H1 (cell line): ENCODE results near the gene CA14. TPM values are rescaled to one million over a fixed set of nuclear protein-coding genes. Genes with fewer than 3 reads are reported as not detected.

Source experiments
- CBX8 ChIP-seq: fragments of 300-800, 300-1000 bp; sonication (generic); IDR thresholded peaks from 2 replicates; pipeline ENCODE4 v1.7.1; 2016; ENCODE audit warnings: low read depth, low read length, borderline replicate concordance
- CHD7 ChIP-seq: fragments of 300-600 bp; sonication (generic); IDR thresholded peaks from 2 replicates; pipeline ENCODE4 v1.7.1; 2012; ENCODE audit warnings: low read length, moderate library complexity, mild to moderate bottlenecking, inconsistent platforms; ENCODE audit not compliant: insufficient replicate concordance
- CTBP2 ChIP-seq: IDR thresholded peaks from 2 replicates; pipeline ENCODE4 v1.7.0; 2011; ENCODE audit warnings: borderline replicate concordance, mild to moderate bottlenecking, moderate library complexity, mixed read lengths, low read length; ENCODE audit not compliant: insufficient read depth, insufficient read length
- EGR1 ChIP-seq: IDR thresholded peaks from 2 replicates; pipeline ENCODE4 v1.6.1; 2011; ENCODE audit warnings: low read depth, low read length, borderline replicate concordance
- GABPA ChIP-seq: IDR thresholded peaks from 2 replicates; pipeline ENCODE4 v1.6.1; 2011; ENCODE audit warnings: mild to moderate bottlenecking, low read length, moderate library complexity, borderline replicate concordance; ENCODE audit not compliant: insufficient read depth
- KDM1A ChIP-seq: fragments of 200-600, 300-600 bp; sonication (generic); IDR thresholded peaks from 2 replicates; pipeline ENCODE4 v1.7.1; 2016; ENCODE audit warnings: mild to moderate bottlenecking, low read length, borderline replicate concordance
- RXRA ChIP-seq: IDR thresholded peaks from 2 replicates; pipeline ENCODE4 v1.6.1; 2011; ENCODE audit warnings: low read depth, mild to moderate bottlenecking, low read length, moderate library complexity; ENCODE audit not compliant: insufficient read depth
- SP1 ChIP-seq: IDR thresholded peaks from 2 replicates; pipeline ENCODE4 v1.6.1; 2011; ENCODE audit warnings: low read depth, low read length
- TEAD4 ChIP-seq: IDR thresholded peaks from 2 replicates; pipeline ENCODE4 v1.6.1; 2012; ENCODE audit warnings: low read depth, low read length, inconsistent platforms, mixed read lengths
- YY1 ChIP-seq: IDR thresholded peaks from 2 replicates; pipeline ENCODE4 v1.6.1; 2011; ENCODE audit warnings: low read depth, mild to moderate bottlenecking, low read length
- polyA plus RNA-seq, 7 experiments: library from polyadenylated mRNA; depleted of rRNA in 3 of 7; stranded (reverse) in 5 of 7; unstranded in 2 of 7; fragments of >200 nt in 5 of 7; fragments of 200-250 nt in 2 of 7; gene quantifications; 1 replicate in 5 of 7; 2 replicates in 1 of 7; 4 replicates in 1 of 7; pipeline versions ENCODE4 v1.2.1 to v1.2.3, GENCODE V29; 2011 to 2013; ENCODE audit warnings: missing spikeins in 2 of 7, mixed read lengths in 2 of 7
- total RNA-seq: library from RNA; stranded (reverse); fragmentation: NEBNext Ultra II Directional; extraction: Animal tissue kit (Norgen Biotek cat#: 25700); gene quantifications from 2 replicates; pipeline ENCODE4 v1.2.1, GENCODE V29; 2021

CA14 gene
- total and polyA plus RNA-seq, 2 of the 8 experiments (the other 6 are each of a cell fraction or from before 2014, with no cell fraction given), result 52.3 to 105 TPM

GRCh38 chr1:150281758-150282557, 24.4 kb downstream of the CA14 start, which contains the start of gene CIART (continued):
- TF ChIP-seq YY1, result no peak
- no peak for TF ChIP-seq KDM1A
- TF ChIP-seq RXRA, result no peak
- TF ChIP-seq CTBP2, result no peak
- no peak for TF ChIP-seq EGR1
- TF ChIP-seq CHD7, result no peak
- peak; percentile 93 for TF ChIP-seq SP1
- TF ChIP-seq CBX8, result no peak
- TF ChIP-seq TEAD4, result 0 out of 2 replicates have a peak, but pooled peaks have one; percentile 3
- no peak for TF ChIP-seq GABPA
